ENCODE results near the gene TFDP1. TPM values are rescaled to one million over a fixed set of nuclear protein-coding genes. Genes with fewer than 3 reads are reported as not detected.

Gene TFDP1
- total RNA-seq, 2 experiments from 2014 or later, result 159 to 175 TPM

- Mint-ChIP-seq H3K36me3 (ENCODE audit: low read depth) (peaks cover 4% of the 10 kb centered on the region), H3K9me3 (ENCODE audit: low read depth) (no peaks in the 10 kb centered on the region), H3K4me1 (peaks cover 8% of the 10 kb centered on the region), H3K4me3 (no peak overlapping the region), H3K27ac (no peak overlapping the region), H3K27me3 (no peaks in the 10 kb centered on the region)
- CTCF ChIA-PET, result interaction anchor here (0.6 kb wide), 1 partner anchor 128 kb away, joined by 3 read pairs; no protein-coding TSS in a partner anchor
- intact Hi-C loops (cut with DNase I, micrococcal nuclease), result no loop called here
- peak; percentile 1 for DNase-seq
- no peak for ATAC-seq
- POLR2A ChIA-PET, result no interaction called here
Measured at GRCh38 chr13:113652404-113653263, 68.1 kb downstream of the TFDP1 start.

GRCh38 chr13:113653264-113654174 lies 69.0 kb downstream of the TFDP1 start:
- ATAC-seq (peak; percentile 55), DNase-seq (peak; percentile 45)
- Mint-ChIP-seq H3K27me3 (no peaks in the 10 kb centered on the region), H3K4me3 (no peak overlapping the region), H3K27ac (no peak overlapping the region), H3K9me3 (ENCODE audit: low read depth) (no peaks in the 10 kb centered on the region), H3K4me1 (peaks cover 6% of the 10 kb centered on the region), H3K36me3 (ENCODE audit: low read depth) (no peaks in the 10 kb centered on the region)
- intact Hi-C loops (cut with DNase I, micrococcal nuclease), result no loop called here
- POLR2A ChIA-PET, result no interaction called here
- CTCF ChIA-PET, result interaction anchor here (0.6 kb wide), 1 partner anchor 129 kb away, joined by 3 read pairs; no protein-coding TSS in a partner anchor

- H3K4me3 Mint-ChIP-seq, result no peak overlapping the region
- H3K4me1 Mint-ChIP-seq, result peaks cover 6% of the 10 kb centered on the region
- H3K9me3 Mint-ChIP-seq (ENCODE audit: low read depth), result no peaks in the 10 kb centered on the region
- ChIA-PET CTCF (no interaction called here), POLR2A (no interaction called here)
- no peak for ATAC-seq
- no peaks in the 10 kb centered on the region for H3K27me3 Mint-ChIP-seq
- DNase-seq, result peak; percentile 1
- intact Hi-C loops (cut with DNase I, micrococcal nuclease), result no loop called here
- H3K27ac Mint-ChIP-seq, result no peak overlapping the region
- no peaks in the 10 kb centered on the region for H3K36me3 Mint-ChIP-seq (ENCODE audit: low read depth)
Measured at GRCh38 chr13:113654175-113654560, 69.6 kb downstream of the TFDP1 start.

DNA sequence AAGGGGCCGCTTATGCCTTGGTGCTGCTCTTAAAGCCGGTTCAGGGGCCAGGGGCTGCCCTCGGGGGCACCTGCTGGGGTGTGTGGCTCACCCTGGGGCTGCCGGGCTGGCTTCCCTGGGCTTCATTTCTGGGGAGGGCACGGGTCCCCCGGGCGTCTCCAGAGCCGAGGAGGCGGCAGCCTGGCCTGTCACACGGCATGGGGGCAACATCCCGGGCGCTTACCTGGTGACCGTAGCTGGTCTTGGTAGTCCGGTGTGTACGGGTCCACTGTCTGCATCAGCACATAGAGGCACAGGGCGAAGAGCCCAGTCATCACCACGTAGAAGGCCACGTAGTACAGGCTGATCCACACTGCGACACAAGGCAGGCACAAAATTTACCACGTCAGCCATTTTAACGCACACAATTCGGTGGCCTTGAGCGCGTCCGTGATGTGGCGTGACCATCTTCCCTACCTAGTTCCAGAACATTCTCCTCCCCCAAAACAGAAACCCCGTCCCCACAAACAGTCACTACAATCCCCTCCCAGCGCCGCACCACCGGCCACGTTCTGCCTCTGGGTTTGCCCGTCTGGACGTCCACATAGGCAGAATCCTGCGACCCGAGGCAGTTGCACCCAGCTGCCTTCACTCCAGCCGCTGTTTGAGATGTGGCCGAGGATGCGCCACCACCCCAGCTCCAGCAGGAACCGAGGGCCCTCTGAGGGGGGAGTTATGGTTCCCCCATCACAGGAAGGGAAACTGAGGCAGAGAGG lies 70.2 kb downstream of the TFDP1 start:
- H3K4me1 Mint-ChIP-seq, result peaks cover 6% of the 10 kb centered on the region
- ChIA-PET POLR2A (no interaction called here), CTCF (no interaction called here)
- no peak overlapping the region for H3K4me3 Mint-ChIP-seq
- no peak overlapping the region for H3K27ac Mint-ChIP-seq
- H3K36me3 Mint-ChIP-seq (ENCODE audit: low read depth), result no peaks in the 10 kb centered on the region
- ATAC-seq, result no peak
- H3K9me3 Mint-ChIP-seq (ENCODE audit: low read depth), result no peaks in the 10 kb centered on the region
- DNase-seq, result peak; percentile 2
- intact Hi-C loops (cut with DNase I, micrococcal nuclease), result no loop called here
- H3K27me3 Mint-ChIP-seq, result no peaks in the 10 kb centered on the region

GRCh38 chr13:113655346-113656002 lies 70.9 kb downstream of the TFDP1 start:
- no peaks in the 10 kb centered on the region for H3K36me3 Mint-ChIP-seq (ENCODE audit: low read depth)
- ChIA-PET POLR2A (no interaction called here), CTCF (no interaction called here)
- H3K9me3 Mint-ChIP-seq (ENCODE audit: low read depth), result no peaks in the 10 kb centered on the region
- DNase-seq (peak; percentile 1), ATAC-seq (no peak)
- intact Hi-C loops (cut with DNase I, micrococcal nuclease), result no loop called here
- H3K4me3 Mint-ChIP-seq, result no peak overlapping the region
- no peak overlapping the region for H3K27ac Mint-ChIP-seq
- H3K27me3 Mint-ChIP-seq, result no peaks in the 10 kb centered on the region
- H3K4me1 Mint-ChIP-seq, result peaks cover 6% of the 10 kb centered on the region

- DNase-seq (no peak), ATAC-seq (no peak)
- Mint-ChIP-seq H3K27ac (no peak overlapping the region), H3K9me3 (ENCODE audit: low read depth) (peaks cover 4% of the 10 kb centered on the region), H3K4me1 (peaks cover 6% of the 10 kb centered on the region), H3K27me3 (no peaks in the 10 kb centered on the region), H3K36me3 (ENCODE audit: low read depth) (no peaks in the 10 kb centered on the region), H3K4me3 (no peak overlapping the region)
- ChIA-PET POLR2A (no interaction called here), CTCF (no interaction called here)
- intact Hi-C loops (cut with DNase I, micrococcal nuclease), result no loop called here
Measured at GRCh38 chr13:113656003-113656588, 71.5 kb downstream of the TFDP1 start.

- peaks cover 12% of the 10 kb centered on the region for H3K9me3 Mint-ChIP-seq (ENCODE audit: low read depth)
- intact Hi-C loops (cut with DNase I, micrococcal nuclease), result no loop called here
- ChIA-PET CTCF (no interaction called here), POLR2A (no interaction called here)
- H3K4me1 Mint-ChIP-seq, result peaks cover 6% of the 10 kb centered on the region
- no peak for ATAC-seq
- H3K36me3 Mint-ChIP-seq (ENCODE audit: low read depth), result no peaks in the 10 kb centered on the region
- H3K27me3 Mint-ChIP-seq, result no peaks in the 10 kb centered on the region
- no peak overlapping the region for H3K27ac Mint-ChIP-seq
- no peak overlapping the region for H3K4me3 Mint-ChIP-seq
- DNase-seq, result peak; percentile 1
Measured at GRCh38 chr13:113656831-113657671, 72.5 kb downstream of the TFDP1 start.

- DNase-seq (peak; percentile 1), ATAC-seq (no peak)
- peaks cover 14% of the 10 kb centered on the region for H3K9me3 Mint-ChIP-seq (ENCODE audit: low read depth)
- intact Hi-C loops (cut with DNase I, micrococcal nuclease), result no loop called here
- ChIA-PET POLR2A (no interaction called here), CTCF (no interaction called here)
- no peak within 1 kb of the TSS for H3K27ac Mint-ChIP-seq
- no peaks in the 10 kb centered on the region for H3K36me3 Mint-ChIP-seq (ENCODE audit: low read depth)
- no peaks in the 10 kb centered on the region for H3K27me3 Mint-ChIP-seq
- peaks cover 6% of the 10 kb centered on the region for H3K4me1 Mint-ChIP-seq
- H3K4me3 Mint-ChIP-seq, result no peak within 1 kb of the TSS
Measured at GRCh38 chr13:113657851-113658741, 73.5 kb downstream of the TFDP1 start, which contains the start of gene ATP4B. Gene ATP4B, minus strand, starts transcription at chr13:113658198. Its CDS starts 54 bp downstream, at chr13:113658144.

DNA sequence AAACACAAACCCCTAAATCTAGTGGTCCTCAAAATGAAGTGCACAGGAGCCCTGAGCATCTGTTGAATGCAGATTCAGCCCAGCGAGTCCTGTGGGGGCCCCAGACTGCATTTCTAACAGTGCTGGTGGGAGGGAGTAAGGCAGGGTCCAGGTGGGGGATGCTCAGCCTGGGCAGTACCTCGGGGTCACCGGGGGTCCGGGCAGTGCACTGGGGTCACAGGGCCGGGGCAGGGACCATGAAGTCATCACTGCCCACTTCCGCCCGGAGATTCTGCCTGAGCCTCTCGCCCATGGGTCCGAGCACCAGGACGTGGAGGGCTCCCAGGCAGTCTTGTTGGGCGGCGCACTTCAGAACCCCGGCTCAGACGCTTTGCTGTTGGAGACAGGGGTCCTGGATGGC lies 74.3 kb downstream of the TFDP1 start:
- DNase-seq (peak; percentile 1), ATAC-seq (no peak)
- intact Hi-C loops (cut with DNase I, micrococcal nuclease), result no loop called here
- Mint-ChIP-seq H3K27me3 (no peaks in the 10 kb centered on the region), H3K4me3 (no peak overlapping the region), H3K4me1 (peaks cover 2% of the 10 kb centered on the region), H3K9me3 (ENCODE audit: low read depth) (peaks cover 14% of the 10 kb centered on the region), H3K27ac (no peak overlapping the region), H3K36me3 (ENCODE audit: low read depth) (no peaks in the 10 kb centered on the region)
- CTCF ChIA-PET, result no interaction called here
- POLR2A ChIA-PET, result no interaction called here
